A549 treated with Hydrocortisone at 1 μM for 4 hours (cell line): ENCODE results near the gene SLC29A4. TPM values are rescaled to one million over a fixed set of nuclear protein-coding genes. Genes with fewer than 3 reads are reported as not detected.

ENCODE experiments used
- total RNA-seq: library from RNA; stranded (reverse); fragments of 200-300 nt; extraction: Qiagen RNA extraction; gene quantifications from 5 replicates; pipeline ENCODE4 v1.2.3, GENCODE V29; 2022

SLC29A4 gene, protein sequence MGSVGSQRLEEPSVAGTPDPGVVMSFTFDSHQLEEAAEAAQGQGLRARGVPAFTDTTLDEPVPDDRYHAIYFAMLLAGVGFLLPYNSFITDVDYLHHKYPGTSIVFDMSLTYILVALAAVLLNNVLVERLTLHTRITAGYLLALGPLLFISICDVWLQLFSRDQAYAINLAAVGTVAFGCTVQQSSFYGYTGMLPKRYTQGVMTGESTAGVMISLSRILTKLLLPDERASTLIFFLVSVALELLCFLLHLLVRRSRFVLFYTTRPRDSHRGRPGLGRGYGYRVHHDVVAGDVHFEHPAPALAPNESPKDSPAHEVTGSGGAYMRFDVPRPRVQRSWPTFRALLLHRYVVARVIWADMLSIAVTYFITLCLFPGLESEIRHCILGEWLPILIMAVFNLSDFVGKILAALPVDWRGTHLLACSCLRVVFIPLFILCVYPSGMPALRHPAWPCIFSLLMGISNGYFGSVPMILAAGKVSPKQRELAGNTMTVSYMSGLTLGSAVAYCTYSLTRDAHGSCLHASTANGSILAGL
- total RNA-seq: 11.7 to 15.2 TPM (median 13.4 TPM) in 5 replicates

GRCh38 chr7:5282543-5283316 is at the start of gene SLC29A4:
Gene SLC29A4, plus strand, starts transcription at chr7:5282943. Its CDS starts 4,874 bp downstream, at chr7:5287817.

Other genes with a start within 250 kb of the SLC29A4 start
- 5.2 to 7.6 TPM (median 5.6 TPM) in 5 replicates for gene RBAK, start 237.1 kb upstream of the SLC29A4 start, total RNA-seq
- gene WIPI2, start 92.7 kb upstream of the SLC29A4 start, total RNA-seq: 48.4 to 55.2 TPM (median 52.9 TPM) in 5 replicates
- 30.7 to 55.1 TPM (median 39.2 TPM) in 5 replicates for gene TNRC18, start 140.9 kb downstream of the SLC29A4 start, total RNA-seq
- gene FBXL18, start 230.9 kb downstream of the SLC29A4 start, total RNA-seq: 11.5 to 14.7 TPM (median 13.5 TPM) in 5 replicates
- gene ACTB, start 247.7 kb downstream of the SLC29A4 start, total RNA-seq: 4,073 to 4,793 TPM (median 4,640 TPM) in 5 replicates